Measurements from ENCODE around the gene CPNE9. TPM values are rescaled to one million over a fixed set of nuclear protein-coding genes. Genes with fewer than 3 reads are reported as not detected.
A peak's percentile ranks its signal among the peaks of the same experiment; 100 is the strongest.

Gene CPNE9
- total and polyA plus RNA-seq, 2 of the 8 experiments (the other 6 are each of a cell fraction or from before 2014, with no cell fraction given), result 4.8 to 6.0 TPM

- no peak for TF ChIP-seq RAD21 (IDR thresholded peaks at IDR 0.05 in 1 of 2, conservative IDR thresholded peaks at IDR 0.05 in 1 of 2; ENCODE audit: low read depth in 2 of 2, low read length in 2 of 2)
- no peak for TF ChIP-seq HDAC6 (IDR thresholded peaks at IDR 0.05; ENCODE audit: low read depth, low read length)
- no peak for TF ChIP-seq SP2 (IDR thresholded peaks at IDR 0.05; ENCODE audit: low read length)
- no peak for TF ChIP-seq MAFK (IDR thresholded peaks at IDR 0.05; ENCODE audit: low read depth, low read length)
- peak; percentile 20 for TF ChIP-seq KDM4A (IDR thresholded peaks at IDR 0.05; ENCODE audit: low read depth, low read length, severe bottlenecking)
- 0 out of 2 replicates have a peak, but pooled peaks have one; percentile 14 for TF ChIP-seq PHF8 (conservative IDR thresholded peaks at IDR 0.05; ENCODE audit: low read depth, low read length)
- TF ChIP-seq EGR1 (IDR thresholded peaks at IDR 0.05; ENCODE audit: borderline replicate concordance, low read depth, low read length), result no peak
- TF ChIP-seq, protein P1, sequence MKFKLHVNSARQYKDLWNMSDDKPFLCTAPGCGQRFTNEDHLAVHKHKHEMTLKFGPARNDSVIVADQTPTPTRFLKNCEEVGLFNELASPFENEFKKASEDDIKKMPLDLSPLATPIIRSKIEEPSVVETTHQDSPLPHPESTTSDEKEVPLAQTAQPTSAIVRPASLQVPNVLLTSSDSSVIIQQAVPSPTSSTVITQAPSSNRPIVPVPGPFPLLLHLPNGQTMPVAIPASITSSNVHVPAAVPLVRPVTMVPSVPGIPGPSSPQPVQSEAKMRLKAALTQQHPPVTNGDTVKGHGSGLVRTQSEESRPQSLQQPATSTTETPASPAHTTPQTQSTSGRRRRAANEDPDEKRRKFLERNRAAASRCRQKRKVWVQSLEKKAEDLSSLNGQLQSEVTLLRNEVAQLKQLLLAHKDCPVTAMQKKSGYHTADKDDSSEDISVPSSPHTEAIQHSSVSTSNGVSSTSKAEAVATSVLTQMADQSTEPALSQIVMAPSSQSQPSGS (IDR thresholded peaks at IDR 0.05; ENCODE audit: low read length), result peak; percentile 74; the same call in 1 of the 2 replicates
- peak; percentile 35 for TF ChIP-seq TAF7 (optimal IDR thresholded peaks at IDR 0.05; ENCODE audit: borderline replicate concordance, low read depth, low read length)
- no peak for TF ChIP-seq NRF1 (IDR thresholded peaks at IDR 0.05; ENCODE audit: low read depth, low read length)
- TF ChIP-seq CBX5 (IDR thresholded peaks at IDR 0.05; ENCODE audit: low read depth, low read length), result no peak
- no peak for TF ChIP-seq POLR2AphosphoS5 (IDR thresholded peaks at IDR 0.05; ENCODE audit: low read depth, low read length)
- TF ChIP-seq SAP30 (IDR thresholded peaks at IDR 0.05; ENCODE audit: insufficient read depth, insufficient replicate concordance, low read length), result peak; percentile 99
- no peak for TF ChIP-seq USF2 (IDR thresholded peaks at IDR 0.05; ENCODE audit: low read length)
- no peak for TF ChIP-seq BRCA1 (IDR thresholded peaks at IDR 0.05; ENCODE audit: low read depth, low read length)
- no peak for TF ChIP-seq RFX5 (IDR thresholded peaks at IDR 0.05; ENCODE audit: borderline replicate concordance, low read depth, low read length)
- no peak for TF ChIP-seq ZNF274 (IDR thresholded peaks at IDR 0.05; ENCODE audit: borderline replicate concordance, extremely low read depth, low read length)
- TF ChIP-seq NANOG (IDR thresholded peaks at IDR 0.05; ENCODE audit: insufficient read depth, low read depth, low read length, poor library complexity, severe bottlenecking), result no peak
- TF ChIP-seq POLR2A (IDR thresholded peaks at IDR 0.05; ENCODE audit: control extremely low read depth in 1 of 2, low read depth in 2 of 2, low read length in 2 of 2), result peak in 1 of 2 experiments; percentile 37; a peak in 2 of 3 replicates
- no peak for TF ChIP-seq RBBP5 (IDR thresholded peaks at IDR 0.05; ENCODE audit: borderline replicate concordance, low read depth, low read length)
Measured at GRCh38 chr3:9704347-9705322, 1.0 kb downstream of the CPNE9 start (continued).
